GM23338 (cell line): ENCODE results near the gene NIPAL3. TPM values are rescaled to one million over a fixed set of nuclear protein-coding genes. Genes with fewer than 3 reads are reported as not detected.

Experiments
- ATAC-seq: fragments of 200-7000 bp; cut with Tn5 transposase; 3 replicates; pipeline ENCODE4 v1.9.1; 2020
- DNase-seq: peaks from one replicate; pipeline ENCODE4 v3.0.0-alpha.2; 2015; ENCODE audit warnings: low spot score
- H2AFZ ChIP-seq: fragments of 200-600 bp; sonication (generic); 2 replicates; pipeline ENCODE4 v1.8.0; 2016; ENCODE audit warnings: antibody characterized with exemption, mild to moderate bottlenecking, moderate library complexity
- H3F3A ChIP-seq: fragments of 200-600 bp; sonication (generic); replicated peaks from 2 replicates; pipeline ENCODE4 v1.8.0; 2017; ENCODE audit warnings: antibody characterized with exemption, mixed run types, low read depth
- H3K27ac ChIP-seq: fragments of 200-600 bp; sonication (generic); 2 replicates; pipeline ENCODE4 v1.6.1; 2016; ENCODE audit warnings: low read depth
- H3K27me3 ChIP-seq: fragments of 200-600 bp; sonication (generic); 2 replicates; pipeline ENCODE4 v1.8.0; 2016; ENCODE audit warnings: mild to moderate bottlenecking, mixed run types, moderate library complexity; ENCODE audit not compliant: insufficient read depth
- H3K36me3 ChIP-seq: fragments of 200-600 bp; sonication (generic); 2 replicates; pipeline ENCODE4 v1.8.0; 2016; ENCODE audit warnings: mild to moderate bottlenecking; ENCODE audit not compliant: insufficient read depth
- H3K4me1 ChIP-seq: fragments of 200-600 bp; sonication (generic); 2 replicates; pipeline ENCODE4 v1.8.0; 2016; ENCODE audit warnings: mild to moderate bottlenecking, moderate library complexity; ENCODE audit not compliant: insufficient read depth
- H3K4me2 ChIP-seq: fragments of 200-600 bp; sonication (generic); 2 replicates; pipeline ENCODE4 v1.7.1; 2017; ENCODE audit warnings: mixed run types
- H3K4me3 ChIP-seq: fragments of 200-600 bp; sonication (generic); 2 replicates; pipeline ENCODE4 v1.6.1; 2016; ENCODE audit warnings: mixed run types
- H3K79me2 ChIP-seq: fragments of 200-600 bp; sonication (generic); replicated peaks from 2 replicates; pipeline ENCODE4 v1.8.0; 2017; ENCODE audit warnings: mild to moderate bottlenecking; ENCODE audit not compliant: insufficient read depth
- H3K9me2 ChIP-seq: fragments of 200-600 bp; sonication (generic); 2 replicates; pipeline ENCODE4 v1.8.0; 2017; ENCODE audit not compliant: insufficient read depth
- H4K20me1 ChIP-seq: fragments of 200-600 bp; sonication (generic); replicated peaks from 2 replicates; pipeline ENCODE4 v1.8.0; 2017; ENCODE audit warnings: mild to moderate bottlenecking; ENCODE audit not compliant: insufficient read depth
- H3K27ac Mint-ChIP-seq: 2 replicates; pipeline ENCODE4 v1.8.0; 2020; ENCODE audit warnings: inconsistent platforms, mild to moderate bottlenecking, moderate library complexity, mixed read lengths
- H3K27me3 Mint-ChIP-seq: 3 replicates; pipeline ENCODE4 v1.8.0; 2022; ENCODE audit warnings: low read depth, mild to moderate bottlenecking, moderate library complexity, mixed read lengths, inconsistent platforms; ENCODE audit not compliant: insufficient read depth, poor library complexity
- H3K36me3 Mint-ChIP-seq: 3 replicates; pipeline ENCODE4 v1.8.0; 2021; ENCODE audit warnings: low read depth, mild to moderate bottlenecking, inconsistent platforms, moderate library complexity, mixed read lengths
- H3K4me1 Mint-ChIP-seq: 3 replicates; pipeline ENCODE4 v1.8.0; 2020; ENCODE audit warnings: mild to moderate bottlenecking, inconsistent platforms, mixed read lengths
- H3K4me3 Mint-ChIP-seq: 3 replicates; pipeline ENCODE4 v1.8.0; 2021; ENCODE audit warnings: moderate library complexity, mild to moderate bottlenecking, inconsistent platforms, mixed read lengths
- H3K9me3 Mint-ChIP-seq: 3 replicates; pipeline ENCODE4 v1.8.0; 2020; ENCODE audit warnings: moderate library complexity, mild to moderate bottlenecking, inconsistent platforms, mixed read lengths
- CREB1 ChIP-seq: fragments of 250-450 bp; sonication (Bioruptor Pico); IDR thresholded peaks from 2 replicates; pipeline ENCODE4 v1.5.0; 2020; ENCODE audit warnings: low read depth, mild to moderate bottlenecking, moderate library complexity
- CTCF ChIP-seq, 2 experiments: fragments of 200-600 bp in 1 of 2; sonication (generic) in 1 of 2; conservative IDR thresholded peaks; 2 replicates each; pipeline versions ENCODE4 v1.5.1 to v1.6.1; 2016 to 2017; ENCODE audit warnings: antibody characterized with exemption in 2 of 2, low read depth in 2 of 2, mild to moderate bottlenecking in 2 of 2, moderate library complexity in 1 of 2
- ETS1 ChIP-seq: IDR thresholded peaks from 2 replicates; pipeline ENCODE4 v1.6.1; 2016; ENCODE audit warnings: antibody characterized with exemption
- EZH2 ChIP-seq: fragments of 200-600 bp; sonication (generic); IDR thresholded peaks from one replicate; pipeline ENCODE4 v1.8.0; 2017; ENCODE audit warnings: antibody characterized with exemption, mild to moderate bottlenecking, low read depth; ENCODE audit not compliant: unreplicated experiment
- EZH2phosphoT487 ChIP-seq: fragments of 200-600 bp; sonication (generic); IDR thresholded peaks from one replicate; pipeline ENCODE4 v1.8.1; 2018; ENCODE audit warnings: antibody characterized with exemption; ENCODE audit not compliant: unreplicated experiment
- JUNB ChIP-seq: IDR thresholded peaks from one replicate; pipeline ENCODE4 v1.6.1; 2016; ENCODE audit warnings: antibody characterized with exemption; ENCODE audit not compliant: unreplicated experiment
- NANOG ChIP-seq: IDR thresholded peaks from 2 replicates; pipeline ENCODE4 v1.6.1; 2016; ENCODE audit warnings: antibody characterized with exemption, borderline replicate concordance
- POLR2AphosphoS5 ChIP-seq: IDR thresholded peaks from 2 replicates; pipeline ENCODE4 v1.6.1; 2016; ENCODE audit warnings: antibody characterized with exemption, low read depth
- REST ChIP-seq: IDR thresholded peaks from one replicate; pipeline ENCODE4 v1.6.1; 2018; ENCODE audit warnings: antibody characterized with exemption; ENCODE audit not compliant: unreplicated experiment
- STAT1 ChIP-seq: IDR thresholded peaks from one replicate; pipeline ENCODE4 v1.6.1; 2016; ENCODE audit warnings: antibody characterized with exemption; ENCODE audit not compliant: unreplicated experiment
- ZNF114 ChIP-seq: fragments of 250-450 bp; sonication (Bioruptor Pico); IDR thresholded peaks from 2 replicates; pipeline ENCODE4 v1.5.0; 2020; ENCODE audit warnings: mild to moderate bottlenecking, moderate library complexity
- ZNF331 ChIP-seq: fragments of 250-450 bp; sonication (Bioruptor Pico); IDR thresholded peaks from 2 replicates; pipeline ENCODE4 v1.5.0; 2020; ENCODE audit warnings: low read depth, mild to moderate bottlenecking, moderate library complexity
- ZNF462 ChIP-seq: fragments of 250-450 bp; sonication (Bioruptor Pico); IDR thresholded peaks from 2 replicates; pipeline ENCODE4 v1.5.0; 2020; ENCODE audit warnings: mild to moderate bottlenecking, moderate library complexity
- polyA plus RNA-seq: library from polyadenylated mRNA; unstranded; fragments of >200 nt; fragmentation: Nextera tagmentation; extraction: Ambion mirVana; gene quantifications from 2 replicates; pipeline ENCODE4 v1.2.1, GENCODE V29; 2016
- total RNA-seq: library from RNA; depleted of rRNA; stranded (reverse); fragments of >200 nt; shearing (Covaris generic); gene quantifications from 2 replicates; pipeline ENCODE4 v1.2.3, GENCODE V29; 2014

NIPAL3 gene
- total and polyA plus RNA-seq, 2 experiments from 2014 or later: 5.5 to 9.6 TPM

GRCh38 chr1:24366707-24367106, 48.9 kb upstream of the NIPAL3 start:
- H3K36me3 ChIP-seq: no peaks in the 10 kb centered on the region
- no peak for TF ChIP-seq ETS1
- no peak for TF ChIP-seq ZNF331 (CRISPR knock-in tag)
- no peak for TF ChIP-seq CREB1 (CRISPR knock-in tag)
- TF ChIP-seq NANOG: no peak
- no peak for TF ChIP-seq ZNF114 (CRISPR knock-in tag)
- no peak for TF ChIP-seq JUNB
- TF ChIP-seq EZH2phosphoT487: no peak
- no peak for TF ChIP-seq ZNF462 (CRISPR knock-in tag)
- TF ChIP-seq CTCF (conservative IDR thresholded peaks at IDR 0.05; ENCODE audit: low read depth in 2 of 2): no peak
- TF ChIP-seq REST: no peak
- TF ChIP-seq EZH2: no peak
- no peak for TF ChIP-seq STAT1
- no peak for TF ChIP-seq POLR2AphosphoS5
- H4K20me1 ChIP-seq: no peaks in the 10 kb centered on the region
- no peak overlapping the region for H3K27ac ChIP-seq
- no peaks in the 10 kb centered on the region for H3K9me2 ChIP-seq
- DNase-seq: no peak
- peaks cover 2% of the 10 kb centered on the region for H3K27me3 Mint-ChIP-seq
- no peak for ATAC-seq
- no peaks in the 10 kb centered on the region for H3K27me3 ChIP-seq
- no peaks in the 10 kb centered on the region for H3K9me3 Mint-ChIP-seq
- no peak overlapping the region for H2AFZ ChIP-seq
- H3K4me3 Mint-ChIP-seq: no peak overlapping the region
- H3K4me1 Mint-ChIP-seq: peaks cover 6% of the 10 kb centered on the region; the same call in 1 of the 3 replicates
- H3K36me3 Mint-ChIP-seq: no peaks in the 10 kb centered on the region
- no peak overlapping the region for H3K4me3 ChIP-seq
- H3K27ac Mint-ChIP-seq: no peak overlapping the region
- H3K4me2 ChIP-seq: no peak overlapping the region
- no peaks in the 10 kb centered on the region for H3K4me1 ChIP-seq
- H3K79me2 ChIP-seq: no peaks in the 10 kb centered on the region
- no peaks in the 10 kb centered on the region for H3F3A ChIP-seq
